Measurements from ENCODE around the gene SAP130. TPM values are rescaled to one million over a fixed set of nuclear protein-coding genes. Genes with fewer than 3 reads are reported as not detected.
A peak's percentile ranks its signal among the peaks of the same experiment; 100 is the strongest.

SAP130 gene
- total RNA-seq, 1 donor from 2014 or later: 0.72 TPM

- no peak for DNase-seq (ENCODE audit: low spot score)
These were observed 1.2 kb downstream of the SAP130 start for GRCh38 chr2:128026448-128027277.

GRCh38 chr2:128024816-128025215 lies 3.0 kb downstream of the SAP130 start:
- no peak for DNase-seq (ENCODE audit: low spot score)

DNA sequence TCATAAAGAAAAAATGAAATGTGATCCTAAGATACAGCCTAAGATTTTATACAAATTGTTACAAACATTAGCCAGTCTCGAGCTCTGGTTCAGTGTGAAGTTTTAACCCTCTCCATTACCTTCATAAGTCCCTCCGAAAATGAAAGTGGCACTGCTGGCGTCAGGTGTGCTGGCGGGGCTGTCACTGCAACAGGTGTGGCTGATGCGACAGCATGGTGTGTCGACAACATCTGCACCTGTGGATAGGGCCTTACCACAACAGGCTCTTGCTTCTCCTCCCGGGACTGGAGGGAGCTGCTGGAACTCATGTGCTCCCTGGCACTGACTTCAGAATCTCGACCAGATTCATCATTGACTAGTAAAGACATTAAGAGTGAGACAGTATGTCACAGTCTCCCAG lies 10.3 kb downstream of the SAP130 start:
- no peak for DNase-seq (ENCODE audit: low spot score)

DNA sequence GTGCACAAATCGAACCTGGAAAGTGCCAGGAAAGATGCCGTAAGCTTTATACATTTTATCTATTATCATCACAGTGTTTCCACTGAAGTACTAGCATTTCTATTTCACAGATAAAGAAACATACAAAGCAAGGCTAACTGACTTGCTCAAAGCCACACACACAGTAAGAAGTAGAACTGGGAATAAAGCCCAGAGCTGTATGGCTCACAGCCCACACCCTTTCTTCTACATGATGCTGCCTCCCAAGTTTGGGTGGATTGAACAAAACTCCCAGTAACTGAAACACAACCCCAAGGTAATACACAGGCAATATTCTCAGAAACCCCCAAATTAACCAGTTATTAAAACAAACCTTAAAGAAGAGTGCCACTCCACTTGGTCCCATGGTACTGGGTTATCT lies 11.2 kb downstream of the SAP130 start:
- DNase-seq (ENCODE audit: low spot score): peak; percentile 52

DNA sequence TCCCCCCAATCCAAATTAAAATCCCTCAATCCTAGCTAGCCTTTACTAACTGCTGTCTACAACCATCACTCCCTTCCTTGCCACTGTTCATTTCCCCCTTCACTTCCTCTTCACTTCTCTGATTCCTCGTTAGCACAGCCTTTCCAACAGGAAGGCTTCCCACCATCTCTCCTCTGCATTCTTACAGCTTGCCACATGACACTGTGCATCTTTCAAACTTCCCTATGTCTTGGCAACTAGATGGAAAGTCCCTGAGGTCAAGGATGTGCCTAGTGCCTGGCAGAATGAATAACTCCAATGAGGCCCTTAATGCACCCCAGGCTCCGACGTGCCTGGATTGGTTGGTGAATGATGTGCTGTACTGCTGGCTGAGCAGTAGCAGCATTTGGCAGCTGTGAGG lies 15.2 kb downstream of the SAP130 start:
- DNase-seq (ENCODE audit: low spot score): no peak

- DNase-seq (ENCODE audit: low spot score): no peak
These were observed 19.7 kb downstream of the SAP130 start for GRCh38 chr2:128008074-128008672.

GRCh38 chr2:128004509-128004908 lies 23.4 kb downstream of the SAP130 start:
- DNase-seq (ENCODE audit: low spot score): no peak

GRCh38 chr2:128003463-128003862 lies 24.4 kb downstream of the SAP130 start:
- DNase-seq (ENCODE audit: low spot score): no peak

- no peak for DNase-seq (ENCODE audit: low spot score)
These were observed 31.7 kb downstream of the SAP130 start for GRCh38 chr2:127996160-127996559.

GRCh38 chr2:127995725-127996124 lies 32.1 kb downstream of the SAP130 start:
- no peak for DNase-seq (ENCODE audit: low spot score)

- DNase-seq (ENCODE audit: low spot score): no peak
These were observed 34.2 kb downstream of the SAP130 start for GRCh38 chr2:127993659-127994058.

DNA sequence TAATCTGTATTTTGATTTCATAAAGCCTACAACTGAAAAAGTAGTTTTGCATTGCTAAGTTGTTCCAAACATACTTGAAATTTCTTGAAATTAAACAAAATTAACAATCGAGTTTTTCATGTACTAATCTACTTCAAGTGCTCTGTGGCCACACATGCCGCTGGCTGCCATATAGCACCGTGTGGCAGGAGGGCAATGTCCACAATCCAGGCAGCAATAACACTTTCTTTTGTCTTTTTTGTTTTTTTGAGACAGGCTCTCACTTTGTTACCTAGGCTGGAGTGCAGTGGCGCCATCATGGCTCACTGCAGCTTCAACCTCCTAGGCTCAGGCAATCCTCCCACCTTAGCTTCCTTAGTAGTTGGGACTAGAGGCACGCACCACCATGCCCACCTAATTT lies 36.1 kb downstream of the SAP130 start:
- DNase-seq (ENCODE audit: low spot score): no peak

DNA sequence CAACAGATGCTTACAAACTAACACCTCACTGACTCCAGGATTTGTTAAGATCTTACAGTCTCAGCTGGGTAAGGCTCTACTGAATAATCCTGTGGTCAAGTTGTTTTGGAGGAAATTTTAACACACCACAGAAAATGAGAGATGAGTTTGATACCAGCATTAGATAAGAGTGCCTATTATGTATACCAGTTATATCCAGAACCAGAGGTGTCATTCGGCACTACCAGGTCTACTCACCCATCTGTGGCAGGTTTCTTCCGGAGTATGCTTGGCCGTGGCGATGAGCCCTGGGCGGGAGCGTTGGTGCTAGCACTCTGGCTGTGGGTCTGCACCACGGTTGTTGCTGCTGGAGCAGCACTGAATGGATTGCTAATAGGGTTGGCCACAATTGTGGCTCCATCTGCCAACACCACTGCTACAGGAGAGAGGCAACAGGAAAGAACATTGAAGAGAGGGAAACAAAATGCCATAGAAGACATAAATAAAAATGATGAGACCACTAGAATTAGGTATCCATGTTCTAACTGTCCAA lies 41.2 kb downstream of the SAP130 start:
- DNase-seq (ENCODE audit: low spot score): no peak

- DNase-seq (ENCODE audit: low spot score): no peak
These were observed 42.1 kb downstream of the SAP130 start for GRCh38 chr2:127985735-127986134.

GRCh38 chr2:127985026-127985734 lies 42.7 kb downstream of the SAP130 start:
- no peak for DNase-seq (ENCODE audit: low spot score)

- DNase-seq (ENCODE audit: low spot score): no peak
These were observed 43.3 kb downstream of the SAP130 start for GRCh38 chr2:127984551-127984950.

GRCh38 chr2:127969446-127969845 lies 58.4 kb downstream of the SAP130 start:
- DNase-seq (ENCODE audit: low spot score): peak; percentile 72

DNA sequence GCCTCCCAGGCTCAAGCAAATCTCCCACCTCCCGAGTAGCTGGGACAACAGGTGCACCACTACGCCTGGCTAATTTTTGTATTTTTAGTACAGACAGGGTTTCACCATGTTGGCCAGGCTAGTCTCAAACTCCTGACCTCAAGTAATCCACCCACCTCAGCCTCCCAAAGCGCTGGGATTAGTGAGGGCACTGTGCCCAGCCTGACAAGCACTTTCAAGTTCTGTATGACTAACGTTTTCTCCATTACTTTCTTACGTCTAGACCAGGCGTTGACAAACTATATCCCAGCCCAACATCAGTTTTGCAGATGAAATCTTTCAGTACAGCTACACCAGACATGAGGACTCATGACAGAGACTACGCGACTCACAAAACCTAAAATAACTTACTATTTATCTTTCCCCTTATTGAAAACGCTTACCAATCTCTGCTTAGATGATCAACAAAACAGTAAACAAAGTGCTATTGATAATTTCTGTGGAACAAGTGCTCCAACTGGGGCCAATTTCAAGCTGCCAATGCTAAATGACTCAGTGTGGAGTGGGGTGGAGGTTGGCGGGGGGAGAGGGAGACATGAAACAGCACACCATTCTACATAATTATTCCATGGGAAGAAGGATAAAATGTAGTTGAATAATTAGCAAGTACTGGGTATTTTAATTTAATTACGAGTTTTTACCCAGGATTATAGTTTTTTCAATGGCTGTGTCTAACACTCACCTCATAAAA lies 59.1 kb downstream of the SAP130 start:
- peak; percentile 95 for DNase-seq (ENCODE audit: low spot score)

GRCh38 chr2:127961729-127962128 lies 66.1 kb downstream of the SAP130 start:
- DNase-seq (ENCODE audit: low spot score): no peak

DNA sequence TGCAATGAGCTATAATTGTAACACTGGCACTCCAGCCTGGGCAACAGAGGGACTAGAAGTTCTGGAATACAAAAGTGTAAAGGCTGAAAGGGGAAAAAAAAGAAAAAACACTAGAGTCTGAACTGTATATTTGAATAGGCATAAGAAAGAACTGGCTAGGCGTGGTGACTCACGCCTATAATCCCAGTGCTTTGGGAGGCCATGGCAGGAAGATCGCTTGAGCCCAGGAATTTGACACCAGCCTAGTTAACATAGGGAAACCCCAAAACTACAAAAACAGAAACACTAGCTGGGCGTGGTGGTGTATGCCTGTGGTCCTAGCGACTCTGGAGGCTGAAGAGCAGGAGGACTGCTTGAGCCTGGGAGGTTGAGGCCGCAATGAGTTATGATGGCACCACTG lies 70.6 kb downstream of the SAP130 start:
- DNase-seq (ENCODE audit: low spot score): no peak

DNA sequence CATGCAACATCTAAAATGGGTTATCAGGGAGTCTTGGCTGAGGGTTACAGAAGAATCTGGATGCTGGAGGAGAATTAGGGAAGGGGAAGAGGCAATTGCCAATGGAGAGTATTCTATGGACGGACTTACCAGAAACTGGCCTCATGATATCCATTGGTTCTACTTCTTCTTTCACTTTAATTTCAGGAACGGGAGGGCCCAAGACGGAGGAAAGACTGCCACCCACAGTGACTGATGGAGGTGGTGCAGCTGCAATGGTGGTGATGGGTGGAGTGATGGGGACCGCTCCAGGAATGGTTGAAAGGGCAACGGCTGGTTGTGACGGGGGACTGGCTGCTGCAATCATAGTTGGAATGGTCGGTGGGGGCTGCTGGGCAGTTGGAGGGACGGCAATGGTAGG lies 73.0 kb downstream of the SAP130 start:
- no peak for DNase-seq (ENCODE audit: low spot score)

- DNase-seq (ENCODE audit: low spot score): no peak
These were observed 74.0 kb downstream of the SAP130 start for GRCh38 chr2:127953849-127954248.

All from umbilical cord (tissue), 2 donors.